GM12891 (cell line): ENCODE measurements around the gene ITGA8.

ENCODE experiments used
- POLR2A ChIP-seq: IDR thresholded peaks from 2 replicates; pipeline ENCODE4 v1.6.1; 2011; ENCODE audit warnings: low read depth, low read length, control low read depth
- POLR2AphosphoS5 ChIP-seq: IDR thresholded peaks from 2 replicates; pipeline ENCODE4 v1.6.1; 2011; ENCODE audit warnings: low read depth, low read length, control low read depth

DNA sequence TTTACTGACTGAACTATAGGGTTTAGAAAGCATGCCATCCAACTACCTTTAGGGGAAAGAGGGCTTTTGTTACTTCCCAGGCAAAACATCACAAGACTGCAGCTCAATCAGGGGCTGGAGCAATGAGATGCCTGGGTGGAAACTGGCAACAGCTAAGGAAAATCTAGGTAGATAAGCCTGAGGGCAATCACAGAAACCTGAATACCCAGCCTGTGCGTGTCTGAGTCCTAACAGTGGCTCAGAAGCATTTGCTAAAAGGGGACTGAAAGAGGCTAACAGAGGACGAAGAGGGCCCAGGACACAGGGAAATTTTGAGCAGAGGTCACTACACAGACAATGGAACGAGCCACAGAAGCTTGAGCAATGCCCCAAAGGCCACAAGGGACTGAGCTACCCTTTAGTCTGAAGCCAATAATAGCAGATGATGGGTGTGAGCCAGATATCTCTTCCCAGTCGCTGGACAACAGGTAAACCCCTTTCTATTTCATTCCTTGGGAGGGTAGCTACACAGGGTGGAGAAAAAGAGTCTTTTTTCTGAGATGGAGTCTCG lies 79.1 kb downstream of the ITGA8 start:
- TF ChIP-seq POLR2A (no peak), POLR2AphosphoS5 (no peak)
